K562 (cell line): ENCODE data around the gene FXN. TPM values are rescaled to one million over a fixed set of nuclear protein-coding genes. Genes with fewer than 3 reads are reported as not detected.

ENCODE experiments used
- CBX3 ChIP-seq, 2 experiments: IDR thresholded peaks; 1 replicate in 1 of 2; 2 replicates in 1 of 2; pipeline ENCODE4 v1.6.1; 2012; ENCODE audit warnings: inconsistent platforms in 2 of 2, low read length in 2 of 2, borderline replicate concordance in 1 of 2, control low read depth in 1 of 2
- DEAF1 ChIP-seq: fragments of 450-650 bp; formaldehyde crosslinking; IDR thresholded peaks from 2 replicates; pipeline ENCODE4 v1.4.0; 2020; ENCODE audit warnings: mild to moderate bottlenecking, moderate library complexity
- ESRRA ChIP-seq: fragments of 450-650 bp; IDR thresholded peaks from 2 replicates; pipeline ENCODE4 v1.6.1; 2014; ENCODE audit warnings: low read depth, mild to moderate bottlenecking, moderate library complexity, borderline replicate concordance
- HDAC3 ChIP-seq: fragments of 450-650 bp; IDR thresholded peaks from 2 replicates; pipeline ENCODE4 v1.6.1; 2018; ENCODE audit warnings: borderline replicate concordance, mild to moderate bottlenecking, moderate library complexity; ENCODE audit not compliant: partially characterized antibody
- MAFG ChIP-seq: fragments of 450-650 bp; conservative IDR thresholded peaks from 2 replicates; pipeline ENCODE4 v1.6.1; 2016; ENCODE audit warnings: missing genetic modification characterization, missing compliant biosample characterization
- NCOR1 ChIP-seq: fragments of 450-650 bp; IDR thresholded peaks from 2 replicates; pipeline ENCODE4 v1.6.1; 2016; ENCODE audit warnings: mild to moderate bottlenecking, moderate library complexity
- RCOR1 ChIP-seq, 2 experiments: IDR thresholded peaks; 2 replicates each; pipeline ENCODE4 v1.6.1; 2012; ENCODE audit warnings: low read depth in 2 of 2, low read length in 2 of 2, borderline replicate concordance in 1 of 2, improper control_type of control experiment in 1 of 2
- SMAD4 ChIP-seq: fragments of 250-450 bp; sonication (Bioruptor Pico); conservative IDR thresholded peaks from 2 replicates; pipeline ENCODE4 v1.8.0; 2021; ENCODE audit warnings: inconsistent platforms, mild to moderate bottlenecking, moderate library complexity
- SRSF1 ChIP-seq: fragments of 200-400 bp; formaldehyde crosslinking; IDR thresholded peaks from 2 replicates; pipeline ENCODE4 v1.6.1; 2017; ENCODE audit warnings: mild to moderate bottlenecking, low read depth, low read length, moderate library complexity
- THRA ChIP-seq: fragments of 450-650 bp; IDR thresholded peaks from 2 replicates; pipeline ENCODE4 v1.6.1; 2017; ENCODE audit warnings: mild to moderate bottlenecking, moderate library complexity
- ZHX1 ChIP-seq: fragments of 150-350 bp; conservative IDR thresholded peaks from 2 replicates; pipeline ENCODE4 v1.6.1; 2014; ENCODE audit warnings: low read length
- ZNF232 ChIP-seq: sonication (generic); formaldehyde crosslinking; IDR thresholded peaks from 2 replicates; pipeline ENCODE4 v1.8.0; 2022; ENCODE audit warnings: mild to moderate bottlenecking, missing genetic modification reagents
- polyA plus RNA-seq, 8 experiments: library from polyadenylated mRNA; depleted of rRNA in 4 of 8; stranded (reverse) in 5 of 8; unstranded in 3 of 8; fragments of >200 nt; fragmentation: Nextera tagmentation in 2 of 8; fragmentation: Illumina TruSeq in 1 of 8; extraction: Ambion mirVana in 2 of 8; extraction: Trizol in 1 of 8; gene quantifications; 2 replicates each; pipeline versions ENCODE4 v1.2.1 to v1.2.3, GENCODE V29; 2011 to 2014; ENCODE audit warnings: inconsistent platforms in 1 of 8, missing spikeins in 1 of 8
- total RNA-seq, 7 experiments: library from RNA; depleted of rRNA in 6 of 7; stranded (reverse); fragments of >200 nt in 6 of 7; fragmentation: Illumina TruSeq in 2 of 7; extraction: Trizol in 2 of 7; gene quantifications; 2 replicates each; pipeline versions ENCODE4 v1.2.1 to v1.2.3, GENCODE V29; 2011 to 2021; ENCODE audit warnings: low replicate concordance in 1 of 7

Gene FXN
- total and polyA plus RNA-seq, 9 of the 15 experiments (the other 6 are each of a cell fraction or from before 2014, with no cell fraction given): 7.6 to 51.5 (median 30.3) TPM

DNA sequence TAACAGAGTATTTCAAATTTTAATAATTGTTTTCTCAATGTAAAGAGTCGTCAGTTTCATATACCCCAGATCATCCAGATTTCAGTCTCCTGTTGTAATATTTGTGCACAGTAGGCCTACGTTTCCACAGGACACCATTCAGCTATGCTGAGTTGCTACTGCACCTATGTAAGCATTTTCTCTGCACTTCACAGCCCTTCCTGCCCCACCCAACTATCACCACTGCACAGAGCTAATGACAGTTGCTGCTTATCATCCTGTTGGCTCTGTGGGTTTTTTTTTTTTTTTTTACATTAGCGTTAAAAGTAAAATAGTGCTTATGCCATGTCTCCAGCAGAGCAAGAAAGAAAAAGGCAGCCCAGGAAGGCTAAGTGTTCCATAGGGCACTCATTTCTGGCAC is 15.7 kb upstream of the FXN start (continued):
- TF ChIP-seq DEAF1 (CRISPR knock-in tag) (no peak), HDAC3 (no peak), SRSF1 (no peak), CBX3 (IDR thresholded peaks at IDR 0.05; ENCODE audit: borderline replicate concordance in 1 of 2, low read length in 2 of 2) (peak in 1 of 2 experiments; percentile 45; a peak in 1 of 3 replicates), SMAD4 (0 out of 2 replicates have a peak, but pooled peaks have one; percentile 12), ZNF232 (CRISPR knock-in tag) (no peak), THRA (no peak), ESRRA (no peak), RCOR1 (IDR thresholded peaks at IDR 0.05; ENCODE audit: borderline replicate concordance in 1 of 2, low read depth in 2 of 2, low read length in 2 of 2) (peak in 1 of 2 experiments; percentile 56; a peak in 1 of 4 replicates), NCOR1 (peak; percentile 75), MAFG (peak; percentile 51), ZHX1 (no peak)
